ENCODE results near the gene PRDM12.

Gene PRDM12

GRCh38 chr9:130664251-130665028 is at the start of gene PRDM12:
Gene PRDM12 (plus strand): TSS chr9:130664594. CDS start chr9:130664654, 60 bp downstream.
- no peak within 1 kb of the TSS for H3K27ac ChIP-seq

GRCh38 chr9:130616451-130616850 is 47.9 kb upstream of the PRDM12 start:
- no peak overlapping the region for H3K27ac ChIP-seq
- H2AFZ ChIP-seq = no peak overlapping the region
- no peaks in the 10 kb centered on the region for H3K4me1 ChIP-seq
- H3K4me2 ChIP-seq (ENCODE audit: low read length) = no peak overlapping the region
- H3K4me3 ChIP-seq (ENCODE audit: low read depth, low read length) = no peak overlapping the region
- H3K79me2 ChIP-seq = no peaks in the 10 kb centered on the region
- H3K27me3 ChIP-seq (ENCODE audit: control insufficient read depth, insufficient read depth, low read length) = no peaks in the 10 kb centered on the region
- no peak for TF ChIP-seq CTCF (IDR thresholded peaks at IDR 0.05)
- no peaks in the 10 kb centered on the region for H3K9me3 ChIP-seq (ENCODE audit: control insufficient read depth, low read length)
- H3K9ac ChIP-seq = no peak overlapping the region
- no peaks in the 10 kb centered on the region for H3K36me3 ChIP-seq (ENCODE audit: control insufficient read depth, insufficient read depth, low read length)

More at GRCh38 chr9:130664251-130665028, at the start of gene PRDM12:
- no peak for TF ChIP-seq CTCF (IDR thresholded peaks at IDR 0.05)
- Histone ChIP-seq H3K9me3 (ENCODE audit: control insufficient read depth, low read length) (no peaks in the 10 kb centered on the region), H2AFZ (no peak within 1 kb of the TSS), H3K36me3 (ENCODE audit: control insufficient read depth, insufficient read depth, low read length) (no peaks in the 10 kb centered on the region), H3K27me3 (ENCODE audit: control insufficient read depth, insufficient read depth, low read length) (peaks cover 34% of the 10 kb centered on the region), H3K4me1 (no peaks in the 10 kb centered on the region), H3K79me2 (no peaks in the 10 kb centered on the region), H3K4me2 (ENCODE audit: low read length) (peak within 1 kb of the TSS; percentile 35), H3K4me3 (ENCODE audit: low read depth, low read length) (peak within 1 kb of the TSS; percentile 14), H3K9ac (no peak within 1 kb of the TSS)

- Histone ChIP-seq H3K4me1 (no peaks in the 10 kb centered on the region), H3K9me3 (ENCODE audit: control insufficient read depth, low read length) (no peaks in the 10 kb centered on the region), H3K4me2 (ENCODE audit: low read length) (no peak overlapping the region), H3K36me3 (ENCODE audit: control insufficient read depth, insufficient read depth, low read length) (no peaks in the 10 kb centered on the region), H3K79me2 (no peaks in the 10 kb centered on the region), H3K9ac (no peak overlapping the region), H3K27ac (no peak overlapping the region), H2AFZ (no peak overlapping the region), H3K27me3 (ENCODE audit: control insufficient read depth, insufficient read depth, low read length) (no peaks in the 10 kb centered on the region), H3K4me3 (ENCODE audit: low read depth, low read length) (no peak overlapping the region)
- no peak for TF ChIP-seq CTCF (IDR thresholded peaks at IDR 0.05)
Observed at GRCh38 chr9:130623466-130623865, 40.9 kb upstream of the PRDM12 start.

- no peak overlapping the region for H3K4me2 ChIP-seq (ENCODE audit: low read length)
- no peaks in the 10 kb centered on the region for H3K36me3 ChIP-seq (ENCODE audit: control insufficient read depth, insufficient read depth, low read length)
- no peak overlapping the region for H3K4me3 ChIP-seq (ENCODE audit: low read depth, low read length)
- H3K27ac ChIP-seq = no peak overlapping the region
- H3K9ac ChIP-seq = no peak overlapping the region
- H3K4me1 ChIP-seq = no peaks in the 10 kb centered on the region
- no peaks in the 10 kb centered on the region for H3K9me3 ChIP-seq (ENCODE audit: control insufficient read depth, low read length)
- H2AFZ ChIP-seq = no peak overlapping the region
- TF ChIP-seq CTCF (IDR thresholded peaks at IDR 0.05) = no peak
- no peaks in the 10 kb centered on the region for H3K79me2 ChIP-seq
- H3K27me3 ChIP-seq (ENCODE audit: control insufficient read depth, insufficient read depth, low read length) = no peaks in the 10 kb centered on the region
Observed at GRCh38 chr9:130624154-130624553, 40.2 kb upstream of the PRDM12 start.
